SK-N-MC (cell line): Measurements from ENCODE around the gene TMEM132E.
A peak's percentile ranks its signal among the peaks of the same experiment; 100 is the strongest.

Experiments used
- DNase-seq: peaks from one replicate; pipeline ENCODE4 v3.0.0-alpha.2; 2011; ENCODE audit warnings: low read depth, low spot score
- H3K27ac ChIP-seq: fragments of 200-600 bp; sonication (generic); 2 replicates; pipeline ENCODE4 v1.5.1; 2016; ENCODE audit warnings: mixed run types
- H3K36me3 ChIP-seq: fragments of 200-600 bp; sonication (generic); 2 replicates; pipeline ENCODE4 v1.6.1; 2017; ENCODE audit warnings: antibody characterized with exemption, low read length, mixed read lengths; ENCODE audit not compliant: insufficient read depth
- H3K4me3 ChIP-seq: fragments of 200-600 bp; sonication (generic); 2 replicates; pipeline ENCODE4 v1.5.1; 2016
- H3K9ac ChIP-seq: fragments of 200-600 bp; sonication (generic); 2 replicates; pipeline ENCODE4 v1.8.0; 2017; ENCODE audit warnings: mixed run types, mixed read lengths; ENCODE audit not compliant: insufficient read length
- H3K9me3 ChIP-seq: fragments of 200-600 bp; sonication (generic); 2 replicates; pipeline ENCODE4 v1.6.1; 2017; ENCODE audit warnings: low read depth, mild to moderate bottlenecking, antibody characterized with exemption, low read length, moderate library complexity, mixed read lengths
- EZH2 ChIP-seq: fragments of 200-600 bp; sonication (generic); IDR thresholded peaks from one replicate; pipeline ENCODE4 v1.6.1; 2017; ENCODE audit warnings: antibody characterized with exemption
- FOXP2 ChIP-seq: optimal IDR thresholded peaks from 2 replicates; pipeline ENCODE3; 2011; ENCODE audit warnings: mild to moderate bottlenecking, moderate library complexity; ENCODE audit not compliant: insufficient read depth; ENCODE audit errors: extremely low read length, control extremely low read depth
- POLR2AphosphoS5 ChIP-seq: IDR thresholded peaks from 2 replicates; pipeline ENCODE4 v1.6.1; 2012; ENCODE audit warnings: mild to moderate bottlenecking, low read depth, low read length, borderline replicate concordance

The TMEM132E gene

GRCh38 chr17:34634551-34635160 is 55.3 kb downstream of the TMEM132E start:
- no peak overlapping the region for H3K27ac ChIP-seq
- TF ChIP-seq EZH2: no peak
- no peak for TF ChIP-seq FOXP2
- TF ChIP-seq POLR2AphosphoS5: no peak
- H3K9ac ChIP-seq: no peak overlapping the region
- H3K36me3 ChIP-seq: no peaks in the 10 kb centered on the region
- no peak for DNase-seq
- H3K4me3 ChIP-seq: no peak overlapping the region
- H3K9me3 ChIP-seq: no peaks in the 10 kb centered on the region

DNA sequence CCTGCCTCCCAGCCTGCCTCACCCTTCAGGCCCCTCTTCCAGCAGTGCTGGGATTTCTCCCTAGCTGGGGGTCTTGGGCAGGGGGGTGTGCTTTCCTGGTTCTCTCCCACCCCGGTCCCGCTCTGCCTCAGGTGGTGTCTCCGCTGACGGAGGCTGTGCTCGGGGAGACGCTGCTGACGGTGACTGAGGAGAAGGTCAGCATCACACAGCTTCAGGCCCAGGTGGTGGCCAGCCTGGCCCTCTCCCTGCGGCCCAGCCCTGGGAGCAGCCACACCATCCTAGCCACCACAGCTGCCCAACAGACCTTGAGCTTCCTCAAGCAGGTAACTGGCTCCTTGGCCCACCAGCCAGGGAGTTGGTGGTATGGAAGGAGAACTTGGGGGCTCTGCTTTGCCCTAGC is 56.5 kb downstream of the TMEM132E start:
- H3K36me3 ChIP-seq: no peaks in the 10 kb centered on the region
- H3K27ac ChIP-seq: no peak overlapping the region
- no peak for DNase-seq
- no peak overlapping the region for H3K9ac ChIP-seq
- H3K9me3 ChIP-seq: no peaks in the 10 kb centered on the region
- no peak overlapping the region for H3K4me3 ChIP-seq
- TF ChIP-seq POLR2AphosphoS5 (no peak), FOXP2 (no peak), EZH2 (no peak)

DNA sequence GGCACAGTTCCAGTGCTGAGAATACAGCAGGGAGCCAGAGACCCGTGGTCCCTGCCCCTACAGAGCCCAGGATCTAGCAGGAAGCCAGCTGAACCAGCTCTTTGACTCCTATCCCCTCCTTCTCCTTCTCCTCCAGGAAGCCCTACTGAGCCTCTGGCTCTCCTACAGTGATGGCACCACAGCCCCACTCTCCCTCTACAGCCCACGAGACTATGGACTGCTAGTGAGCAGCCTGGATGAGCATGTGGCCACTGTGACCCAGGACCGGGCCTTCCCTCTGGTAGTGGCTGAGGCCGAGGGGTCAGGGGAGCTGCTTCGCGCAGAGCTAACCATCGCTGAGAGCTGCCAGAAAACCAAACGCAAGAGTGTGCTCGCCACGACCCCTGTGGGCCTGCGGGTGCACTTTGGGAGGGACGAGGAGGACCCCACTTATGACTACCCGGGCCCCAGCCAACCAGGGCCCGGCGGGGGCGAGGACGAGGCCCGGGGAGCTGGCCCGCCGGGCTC is 57.7 kb downstream of the TMEM132E start:
- Histone ChIP-seq H3K4me3 (no peak overlapping the region), H3K27ac (no peak overlapping the region), H3K36me3 (no peaks in the 10 kb centered on the region), H3K9ac (no peak overlapping the region), H3K9me3 (no peaks in the 10 kb centered on the region)
- TF ChIP-seq POLR2AphosphoS5 (no peak), EZH2 (no peak), FOXP2 (no peak)
- DNase-seq: no peak

DNA sequence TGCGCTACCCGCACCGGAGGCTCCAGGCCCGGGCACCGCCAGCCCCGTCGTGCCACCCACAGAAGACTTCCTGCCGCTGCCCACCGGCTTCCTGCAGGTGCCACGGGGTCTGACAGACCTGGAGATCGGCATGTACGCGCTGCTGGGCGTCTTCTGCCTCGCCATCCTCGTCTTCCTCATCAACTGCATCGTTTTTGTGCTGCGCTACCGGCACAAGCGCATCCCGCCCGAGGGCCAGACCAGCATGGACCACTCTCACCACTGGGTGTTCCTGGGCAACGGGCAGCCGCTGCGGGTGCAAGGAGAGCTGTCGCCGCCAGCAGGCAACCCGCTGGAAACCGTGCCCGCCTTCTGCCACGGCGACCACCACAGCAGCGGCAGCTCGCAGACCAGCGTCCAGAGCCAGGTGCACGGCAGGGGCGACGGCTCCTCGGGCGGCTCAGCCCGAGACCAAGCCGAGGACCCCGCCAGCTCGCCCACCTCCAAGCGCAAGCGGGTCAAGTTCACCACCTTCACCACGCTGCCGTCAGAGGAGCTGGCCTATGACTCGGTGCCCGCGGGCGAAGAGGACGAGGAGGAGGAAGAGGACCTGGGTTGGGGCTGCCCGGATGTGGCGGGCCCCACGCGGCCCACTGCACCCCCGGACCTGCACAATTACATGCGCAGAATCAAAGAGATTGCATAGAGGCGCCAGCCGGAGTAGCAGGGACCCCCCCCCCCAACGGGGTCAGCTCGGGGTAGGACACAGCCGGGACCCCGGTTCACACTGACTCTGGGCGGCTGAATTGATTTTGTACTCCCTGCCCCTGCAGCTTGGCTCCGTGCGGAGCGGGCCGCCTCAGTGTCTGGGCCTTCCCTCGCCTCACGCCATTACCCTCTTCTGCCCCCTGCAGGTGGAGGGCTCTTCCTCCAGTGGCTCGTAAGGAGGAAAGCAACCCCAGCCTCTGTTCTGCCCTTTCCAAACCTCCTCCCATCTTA is 58.5 kb downstream of the TMEM132E start:
- Histone ChIP-seq H3K4me3 (no peak overlapping the region), H3K27ac (no peak overlapping the region), H3K9me3 (no peaks in the 10 kb centered on the region), H3K9ac (no peak overlapping the region), H3K36me3 (no peaks in the 10 kb centered on the region)
- peak; percentile 14 for DNase-seq
- no peak for TF ChIP-seq FOXP2
- TF ChIP-seq EZH2: no peak
- no peak for TF ChIP-seq POLR2AphosphoS5

DNA sequence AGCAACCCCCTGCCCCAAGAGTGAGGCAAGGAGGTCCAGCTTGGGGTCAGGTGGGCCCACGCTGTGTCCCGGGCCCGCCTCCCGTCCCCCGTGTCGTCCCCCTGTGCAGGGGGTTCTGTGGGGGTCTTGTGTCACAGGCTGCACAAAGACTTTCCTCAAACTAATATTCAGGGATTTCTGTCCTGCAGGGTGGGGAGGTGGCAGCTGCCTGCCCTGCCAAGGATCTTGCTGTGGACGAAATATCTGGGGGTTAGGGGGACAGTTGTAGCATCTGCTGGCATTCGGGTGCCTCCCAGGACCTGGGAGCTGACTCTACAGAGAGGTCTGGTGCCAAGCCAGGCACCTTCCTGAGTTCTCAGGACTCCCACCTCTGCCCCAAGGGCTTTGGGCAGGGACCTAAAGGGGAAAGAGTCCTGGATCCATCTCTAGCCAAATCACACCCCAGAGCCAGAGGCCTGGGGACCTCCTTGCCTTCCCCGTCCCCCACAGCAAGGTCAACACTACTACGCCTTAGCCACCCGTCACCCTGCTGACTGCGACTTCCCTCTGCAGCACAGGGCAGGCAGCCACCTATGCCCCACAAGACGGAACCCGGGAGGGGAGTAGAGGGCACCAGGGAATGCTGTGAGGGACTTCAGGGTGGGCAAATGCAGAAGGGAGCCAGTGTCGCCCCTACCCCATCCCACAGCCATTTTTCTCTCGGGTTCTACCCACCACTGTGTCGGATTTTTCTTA is 59.3 kb downstream of the TMEM132E start:
- Histone ChIP-seq H3K9ac (no peak overlapping the region), H3K4me3 (no peak overlapping the region), H3K9me3 (no peaks in the 10 kb centered on the region), H3K27ac (no peak overlapping the region), H3K36me3 (no peaks in the 10 kb centered on the region)
- DNase-seq: no peak
- no peak for TF ChIP-seq POLR2AphosphoS5

- Histone ChIP-seq H3K9ac (no peak overlapping the region), H3K9me3 (no peaks in the 10 kb centered on the region), H3K4me3 (no peak overlapping the region), H3K27ac (no peak overlapping the region), H3K36me3 (no peaks in the 10 kb centered on the region)
- TF ChIP-seq FOXP2 (no peak), EZH2 (no peak), POLR2AphosphoS5 (no peak)
- no peak for DNase-seq
Observed at GRCh38 chr17:34639706-34640425, 60.5 kb downstream of the TMEM132E start.

GRCh38 chr17:34641368-34641767 is 62.0 kb downstream of the TMEM132E start:
- Histone ChIP-seq H3K27ac (no peak overlapping the region), H3K9me3 (no peaks in the 10 kb centered on the region), H3K4me3 (no peak overlapping the region), H3K9ac (no peak overlapping the region), H3K36me3 (no peaks in the 10 kb centered on the region)
- TF ChIP-seq FOXP2 (no peak), POLR2AphosphoS5 (no peak), EZH2 (no peak)
- DNase-seq: no peak
